IMR-90 (cell line): ENCODE data around the gene CCDC138. TPM values are rescaled to one million over a fixed set of nuclear protein-coding genes. Genes with fewer than 3 reads are reported as not detected.

ENCODE experiments used
- ATAC-seq: fragments of 200-7000 bp; cut with Tn5 transposase; 2 replicates; pipeline ENCODE4 v1.9.1; 2020; ENCODE audit warnings: low read depth, mild to moderate bottlenecking, moderate library complexity
- BruUV-seq: library from RNA; stranded (reverse); fragments of 400-500 nt; replicated peaks from 2 replicates; lab custom pipeline; 2021; lab: Mats Ljungman, UMichigan
- CTCF ChIA-PET: fragments of 300-600 bp; formaldehyde crosslinking; extraction: SDS; loops from one replicate; lab custom pipeline; 2021; ENCODE audit warnings: antibody characterized with exemption; lab: Yijun Ruan, JAX
- POLR2A ChIA-PET: fragments of 300-600 bp; sonication (Branson Sonifier 250); formaldehyde crosslinking; loops from one replicate; lab custom pipeline; 2022; ENCODE audit warnings: antibody characterized with exemption; ENCODE audit not compliant: unreplicated experiment; lab: Charles Lee
- DNase-seq: peaks from one replicate; pipeline ENCODE4 v3.0.0; 2013
- H2AFZ ChIP-seq: replicated peaks from 2 replicates; pipeline ENCODE3; 2013; ENCODE audit warnings: low read length, mild to moderate bottlenecking; ENCODE audit not compliant: poor library complexity
- H2AK5ac ChIP-seq: 2 replicates; pipeline ENCODE4 v1.6.1; 2013; ENCODE audit warnings: low read depth, low read length, inconsistent platforms
- H2AK9ac ChIP-seq: replicated peaks from 2 replicates; pipeline ENCODE3; 2013; ENCODE audit warnings: mild to moderate bottlenecking, low read depth, low read length, moderate library complexity; ENCODE audit not compliant: poor library complexity
- H2BK120ac ChIP-seq: 2 replicates; pipeline ENCODE4 v1.6.1; 2013; ENCODE audit warnings: low read depth, low read length, inconsistent platforms
- H2BK15ac ChIP-seq: 3 replicates; pipeline ENCODE4 v1.6.1; 2013; ENCODE audit warnings: low read depth, low read length, inconsistent platforms
- H2BK20ac ChIP-seq: 2 replicates; pipeline ENCODE4 v1.6.1; 2013; ENCODE audit warnings: low read depth, mild to moderate bottlenecking, inconsistent platforms, low read length, moderate library complexity
- H2BK5ac ChIP-seq: 2 replicates; pipeline ENCODE4 v1.6.1; 2013; ENCODE audit warnings: mild to moderate bottlenecking, low read depth, low read length, inconsistent platforms; ENCODE audit not compliant: poor library complexity, severe bottlenecking
- H3K14ac ChIP-seq: replicated peaks from 2 replicates; pipeline ENCODE4 v1.6.1; 2013; ENCODE audit warnings: low read depth, low read length, inconsistent platforms
- H3K18ac ChIP-seq: 2 replicates; pipeline ENCODE4 v1.6.1; 2013; ENCODE audit warnings: low read depth, low read length, control low read depth
- H3K23ac ChIP-seq: 2 replicates; pipeline ENCODE4 v1.6.1; 2013; ENCODE audit warnings: low read depth, low read length, inconsistent platforms
- H3K27ac ChIP-seq: 2 replicates; pipeline ENCODE4 v1.5.1; 2013; ENCODE audit warnings: mild to moderate bottlenecking, control low read depth, low read length; ENCODE audit not compliant: insufficient read depth
- H3K27me3 ChIP-seq: 2 replicates; pipeline ENCODE4 v1.6.1; 2013; ENCODE audit warnings: low read length; ENCODE audit not compliant: control insufficient read depth, insufficient read depth
- H3K36me3 ChIP-seq: 2 replicates; pipeline ENCODE4 v1.6.1; 2013; ENCODE audit warnings: low read length, mixed read lengths; ENCODE audit not compliant: control insufficient read depth, insufficient read depth
- H3K4ac ChIP-seq: 2 replicates; pipeline ENCODE4 v1.6.1; 2013; ENCODE audit warnings: low read depth, low read length, inconsistent platforms
- H3K4me1 ChIP-seq: 2 replicates; pipeline ENCODE4 v1.6.1; 2013; ENCODE audit warnings: low read length, mixed read lengths; ENCODE audit not compliant: control insufficient read depth, insufficient read depth
- H3K4me2 ChIP-seq: 2 replicates; pipeline ENCODE4 v1.6.1; 2013; ENCODE audit warnings: low read depth, mild to moderate bottlenecking, control low read depth, low read length, moderate library complexity
- H3K4me3 ChIP-seq: 2 replicates; pipeline ENCODE4 v1.5.1; 2013; ENCODE audit warnings: low read depth, mild to moderate bottlenecking, control low read depth, low read length, moderate library complexity; ENCODE audit not compliant: insufficient read depth
- H3K56ac ChIP-seq: 2 replicates; pipeline ENCODE4 v1.6.1; 2013; ENCODE audit warnings: low read length, inconsistent platforms; ENCODE audit not compliant: insufficient read depth; ENCODE audit errors: extremely low read depth
- H3K79me1 ChIP-seq, 2 experiments: 2 replicates each; pipeline ENCODE4 v1.6.1; 2013; ENCODE audit warnings: low read length in 2 of 2, inconsistent platforms in 1 of 2, low read depth in 1 of 2
- H3K9ac ChIP-seq: 2 replicates; pipeline ENCODE4 v1.6.1; 2013; ENCODE audit warnings: low read depth, low read length, control low read depth
- H3K9me1 ChIP-seq: 2 replicates; pipeline ENCODE4 v1.6.1; 2013; ENCODE audit warnings: low read length, inconsistent platforms; ENCODE audit not compliant: insufficient read depth
- H3K9me3 ChIP-seq: 2 replicates; pipeline ENCODE4 v1.6.1; 2013; ENCODE audit warnings: low read length; ENCODE audit not compliant: control insufficient read depth, insufficient read depth
- H4K20me1 ChIP-seq: 2 replicates; pipeline ENCODE4 v1.6.1; 2013; ENCODE audit warnings: low read length, inconsistent platforms; ENCODE audit not compliant: insufficient read depth
- H4K5ac ChIP-seq: 2 replicates; pipeline ENCODE4 v1.6.1; 2013; ENCODE audit warnings: mild to moderate bottlenecking, low read depth, low read length, control low read depth
- H4K8ac ChIP-seq, 2 experiments: 2 replicates each; pipeline ENCODE4 v1.6.1; 2013; ENCODE audit warnings: low read depth in 2 of 2, low read length in 2 of 2, control low read depth in 1 of 2, inconsistent platforms in 1 of 2
- H4K91ac ChIP-seq: 2 replicates; pipeline ENCODE4 v1.6.1; 2013; ENCODE audit warnings: low read depth, low read length, inconsistent platforms; ENCODE audit not compliant: insufficient read depth
- BHLHE40 ChIP-seq: fragments of 150-350 bp; IDR thresholded peaks from 2 replicates; pipeline ENCODE4 v1.6.1; 2016; ENCODE audit warnings: mild to moderate bottlenecking, low read depth, low read length
- MAFK ChIP-seq: IDR thresholded peaks from 2 replicates; pipeline ENCODE4 v1.6.1; 2012; ENCODE audit warnings: low read depth, low read length, improper control_type of control experiment
- NFE2L2 ChIP-seq: fragments of 150-350 bp; IDR thresholded peaks from 2 replicates; pipeline ENCODE4 v1.6.1; 2016; ENCODE audit warnings: low read depth, mild to moderate bottlenecking, low read length
- POLR2A ChIP-seq: IDR thresholded peaks from 2 replicates; pipeline ENCODE4 v1.6.1; 2012; ENCODE audit warnings: mild to moderate bottlenecking, low read depth, low read length
- RCOR1 ChIP-seq: IDR thresholded peaks from 2 replicates; pipeline ENCODE4 v1.6.1; 2012; ENCODE audit warnings: mild to moderate bottlenecking, low read length, improper control_type of control experiment; ENCODE audit not compliant: insufficient replicate concordance
- SMC3 ChIP-seq: fragments of 150-350 bp; IDR thresholded peaks from 2 replicates; pipeline ENCODE4 v1.6.1; 2016; ENCODE audit warnings: low read depth, mild to moderate bottlenecking, antibody characterized with exemption, low read length, moderate library complexity
- WGBS, 2 experiments: methylation state at CpG; one replicate each; pipeline versions ENCODE4 v1.1.5 to v1.1.7; 2013; ENCODE audit warnings: missing lambda C conversion rate in 2 of 2; ENCODE audit not compliant: insufficient read length in 1 of 2; ENCODE audit errors: extremely low coverage in 2 of 2; 5-methylcytosine and 5-hydroxymethylcytosine counted together
- dilution Hi-C: fragments of 300-500 bp; cut with HindIII; formaldehyde crosslinking; loops from one replicate; pipeline ENCODE4 v1.14.3; 2018; ENCODE audit warnings: low sequenced_read_pairs; ENCODE audit not compliant: unreplicated experiment
- in situ Hi-C: fragments of 300-500 bp; cut with MboI; formaldehyde crosslinking; loops from 3 replicates; pipeline ENCODE4 v1.14.3; 2019; ENCODE audit warnings: low sequenced_read_pairs, inconsistent platforms, mixed read lengths
- intact Hi-C: fragments of 100-400 bp; cut with micrococcal nuclease; formaldehyde crosslinking; loops from 2 replicates; pipeline ENCODE4 v1.10.0; 2022
- polyA plus RNA-seq, 3 experiments: library from polyadenylated mRNA; depleted of rRNA; stranded (reverse); fragments of >200 nt; gene quantifications; 2 replicates each; pipeline ENCODE4 v1.2.3, GENCODE V29; 2012; ENCODE audit warnings: low replicate concordance in 1 of 3
- total RNA-seq: library from RNA; depleted of rRNA; stranded (reverse); fragments of >200 nt; gene quantifications from 2 replicates; pipeline ENCODE4 v1.2.3, GENCODE V29; 2012
- TF ChIP-seq, protein P1 (sequence below): fragments of 150-350 bp; IDR thresholded peaks from 2 replicates; pipeline ENCODE4 v1.6.1; 2017; ENCODE audit warnings: mild to moderate bottlenecking, antibody characterized with exemption, low read length, low read depth
- TF ChIP-seq, protein P2 (sequence below): conservative IDR thresholded peaks from 2 replicates; pipeline ENCODE4 v1.5.1; 2012; ENCODE audit warnings: mild to moderate bottlenecking, low read depth, low read length, improper control_type of control experiment

CCDC138 gene
- total and polyA plus RNA-seq, 2 of the 4 experiments (the other 2 are of a cell fraction) = 1.5 to 2.9 TPM

DNA sequence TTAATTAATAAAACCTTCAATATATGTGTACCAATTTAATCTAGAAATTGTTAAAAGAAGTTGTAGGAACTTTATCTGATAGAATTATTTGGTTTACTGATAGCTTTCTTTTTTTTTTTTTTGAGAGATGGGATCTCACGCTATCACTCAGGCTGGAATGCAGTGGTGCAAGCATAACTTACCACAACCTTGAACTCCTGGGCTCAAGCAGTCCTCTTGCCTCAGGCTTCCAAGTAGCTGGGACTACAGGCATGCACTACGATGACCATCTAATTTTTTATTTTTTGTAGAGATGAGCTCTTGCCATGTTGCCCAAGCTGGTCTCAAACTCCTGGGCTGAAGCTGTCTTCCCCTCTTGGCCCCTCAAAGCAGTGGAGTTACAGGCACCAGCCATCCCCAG lies 66.8 kb downstream of the CCDC138 start:
- Histone ChIP-seq H2BK120ac (no peak overlapping the region), H3K4me2 (no peak overlapping the region), H3K14ac (no peak overlapping the region), H2AK5ac (no peak overlapping the region), H3K9me3 (no peaks in the 10 kb centered on the region), H4K5ac (no peak overlapping the region), H4K20me1 (no peaks in the 10 kb centered on the region), H3K9ac (no peak overlapping the region), H2AFZ (no peak overlapping the region), H2BK20ac (no peak overlapping the region), H3K79me1 (no peaks in the 10 kb centered on the region), H2BK15ac (no peak overlapping the region), H3K18ac (no peak overlapping the region), H3K23ac (no peak overlapping the region), H3K27me3 (no peaks in the 10 kb centered on the region), H2BK5ac (no peak overlapping the region), H3K27ac (no peak overlapping the region), H3K56ac (no peak overlapping the region), H4K8ac (no peak overlapping the region), H4K91ac (no peak overlapping the region), H3K4ac (no peak overlapping the region), H3K4me3 (no peak overlapping the region), H3K4me1 (no peaks in the 10 kb centered on the region), H2AK9ac (no peak overlapping the region), H3K36me3 (no peaks in the 10 kb centered on the region; the same call in 1 of the 2 replicates), H3K9me1 (0 out of 2 replicates have a peak, but pooled peaks cover 2% of the 10 kb centered on the region)
- dilution Hi-C loops (no loop called here), in situ Hi-C loops (no loop called here), intact Hi-C loops (no loop called here)
- no CpG with 5 or more reads among the region's 2 CpGs for WGBS, 2 experiments
- ChIA-PET POLR2A (no interaction called here), CTCF (no interaction called here)
- BruUV-seq = no TSS peak
- ATAC-seq (peak; percentile 44; the same call in 1 of the 2 replicates), DNase-seq (peak; percentile 59)
- TF ChIP-seq MAFK (no peak), SMC3 (no peak), BHLHE40 (no peak), POLR2A (no peak), NFE2L2 (no peak), RCOR1 (no peak)
- TF ChIP-seq, protein P1, sequence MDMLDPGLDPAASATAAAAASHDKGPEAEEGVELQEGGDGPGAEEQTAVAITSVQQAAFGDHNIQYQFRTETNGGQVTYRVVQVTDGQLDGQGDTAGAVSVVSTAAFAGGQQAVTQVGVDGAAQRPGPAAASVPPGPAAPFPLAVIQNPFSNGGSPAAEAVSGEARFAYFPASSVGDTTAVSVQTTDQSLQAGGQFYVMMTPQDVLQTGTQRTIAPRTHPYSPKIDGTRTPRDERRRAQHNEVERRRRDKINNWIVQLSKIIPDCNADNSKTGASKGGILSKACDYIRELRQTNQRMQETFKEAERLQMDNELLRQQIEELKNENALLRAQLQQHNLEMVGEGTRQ = no peak
- TF ChIP-seq, protein P2, sequence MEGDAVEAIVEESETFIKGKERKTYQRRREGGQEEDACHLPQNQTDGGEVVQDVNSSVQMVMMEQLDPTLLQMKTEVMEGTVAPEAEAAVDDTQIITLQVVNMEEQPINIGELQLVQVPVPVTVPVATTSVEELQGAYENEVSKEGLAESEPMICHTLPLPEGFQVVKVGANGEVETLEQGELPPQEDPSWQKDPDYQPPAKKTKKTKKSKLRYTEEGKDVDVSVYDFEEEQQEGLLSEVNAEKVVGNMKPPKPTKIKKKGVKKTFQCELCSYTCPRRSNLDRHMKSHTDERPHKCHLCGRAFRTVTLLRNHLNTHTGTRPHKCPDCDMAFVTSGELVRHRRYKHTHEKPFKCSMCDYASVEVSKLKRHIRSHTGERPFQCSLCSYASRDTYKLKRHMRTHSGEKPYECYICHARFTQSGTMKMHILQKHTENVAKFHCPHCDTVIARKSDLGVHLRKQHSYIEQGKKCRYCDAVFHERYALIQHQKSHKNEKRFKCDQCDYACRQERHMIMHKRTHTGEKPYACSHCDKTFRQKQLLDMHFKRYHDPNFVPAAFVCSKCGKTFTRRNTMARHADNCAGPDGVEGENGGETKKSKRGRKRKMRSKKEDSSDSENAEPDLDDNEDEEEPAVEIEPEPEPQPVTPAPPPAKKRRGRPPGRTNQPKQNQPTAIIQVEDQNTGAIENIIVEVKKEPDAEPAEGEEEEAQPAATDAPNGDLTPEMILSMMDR = no peak
